ENCODE results near the gene PPFIA1.

DNA sequence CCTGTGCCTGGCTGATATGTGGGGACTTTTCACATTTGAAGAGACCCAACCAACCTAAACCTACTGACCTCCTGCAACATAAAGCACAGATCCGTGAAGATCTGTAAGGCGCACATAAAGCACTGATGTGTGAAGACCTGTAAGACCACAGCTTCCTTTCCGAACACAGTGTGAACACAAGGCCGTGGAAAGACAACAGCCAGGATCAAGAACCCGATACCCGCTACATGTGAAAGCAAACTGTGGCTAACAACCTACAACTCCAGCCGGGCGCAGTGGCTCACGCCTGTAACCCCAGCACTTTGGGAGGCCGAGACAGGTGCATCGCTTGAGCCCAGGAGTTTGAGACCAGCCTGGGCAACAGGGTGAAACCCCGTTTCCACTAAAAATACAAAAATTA is 17.6 kb upstream of the PPFIA1 start:
- TF ChIP-seq CTCF (IDR thresholded peaks at IDR 0.05), result no peak
- no peak for TF ChIP-seq POLR2A (IDR thresholded peaks at IDR 0.05)
